ENCODE results near the gene OR4D2.

Gene OR4D2

DNA sequence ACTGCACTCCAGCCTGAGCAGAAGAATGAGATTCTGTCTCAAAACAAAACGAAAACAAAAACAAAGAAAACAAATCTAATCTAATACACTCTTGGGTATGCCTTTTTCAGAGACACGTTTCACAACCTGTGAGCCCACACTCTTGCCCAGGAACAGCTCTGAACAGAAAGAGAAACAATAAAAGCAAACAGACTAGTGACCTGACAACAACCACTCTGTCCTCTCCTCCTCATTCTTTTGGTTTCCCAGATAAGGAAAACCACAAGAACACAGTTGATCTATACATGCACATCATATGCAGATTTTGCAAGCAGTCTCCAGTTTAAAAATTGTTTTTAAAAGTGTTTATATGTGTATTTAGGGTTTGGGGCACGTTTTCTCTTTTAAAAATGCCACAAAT is 51.0 kb downstream of the OR4D2 start:
- DNase-seq = no peak

DNA sequence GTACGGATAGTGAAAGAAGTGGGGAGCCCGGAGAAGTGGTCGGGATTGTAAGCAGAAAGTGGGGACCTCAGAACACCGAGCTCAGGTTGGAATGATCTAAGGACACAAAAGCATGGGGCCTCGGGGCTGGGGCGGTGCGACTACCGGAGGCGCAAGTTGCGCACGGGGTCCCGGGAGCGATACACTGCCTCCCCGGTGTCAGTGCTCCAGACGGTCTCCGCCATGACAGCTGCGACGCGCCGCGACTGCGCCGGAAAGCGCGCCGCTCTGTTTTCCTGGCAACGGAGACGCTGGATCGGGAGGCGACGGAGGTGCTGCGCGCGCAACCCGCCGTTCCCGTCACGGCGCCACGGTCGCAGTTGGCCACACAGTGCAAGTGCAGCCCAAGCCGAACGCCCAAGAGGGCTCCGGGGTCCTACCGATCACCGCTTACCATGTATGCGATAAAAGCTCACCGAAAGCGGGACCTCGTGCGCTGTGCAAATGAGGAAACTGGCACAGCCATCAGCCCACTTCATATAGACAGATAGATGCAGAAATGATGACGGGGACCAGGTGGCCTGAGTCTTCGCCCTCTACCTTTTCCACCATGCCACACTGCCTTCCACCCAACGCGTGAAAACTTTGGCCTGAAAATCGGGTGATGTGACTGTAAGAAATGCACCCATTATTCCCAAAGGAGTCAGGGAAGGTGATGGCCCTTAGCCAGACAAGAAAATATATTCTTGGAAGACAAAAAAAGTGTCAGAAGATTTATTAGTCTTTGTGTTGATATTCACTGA is 52.4 kb downstream of the OR4D2 start, which contains the start of gene MKS1:
Gene MKS1, minus strand, starts transcription at position 249 of the 782 bp plus-strand sequence. Its CDS starts 25 bp downstream, at position 224.
- DNase-seq = peak; percentile 97

DNA sequence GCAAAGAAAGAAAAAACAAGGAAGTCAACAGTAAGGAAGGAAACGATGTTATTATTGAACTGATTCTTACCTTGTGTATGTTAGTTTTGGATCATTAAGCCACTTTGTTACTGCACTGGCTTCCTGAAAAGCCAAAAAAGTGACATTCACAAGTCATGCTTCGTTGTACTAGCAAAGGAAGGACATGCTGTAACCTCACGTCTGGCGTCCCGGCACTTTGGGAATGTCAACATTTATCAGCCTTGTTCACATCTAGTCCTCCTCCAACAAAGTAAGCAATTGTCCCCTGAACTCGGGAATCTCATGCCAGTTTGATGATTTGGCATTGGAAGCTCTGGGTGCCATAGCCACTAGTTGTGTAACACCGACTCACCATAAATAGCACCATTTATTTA is 53.0 kb downstream of the OR4D2 start:
- no peak for DNase-seq
